HepG2 (cell line): Measurements from ENCODE around the gene RHOBTB3. TPM values are rescaled to one million over a fixed set of nuclear protein-coding genes. Genes with fewer than 3 reads are reported as not detected.
A peak's percentile ranks its signal among the peaks of the same experiment; 100 is the strongest.

Experiments
- CC2D1A ChIP-seq: sonication (generic); formaldehyde crosslinking; IDR thresholded peaks from 2 replicates; pipeline ENCODE4 v1.8.1; 2023; ENCODE audit warnings: mild to moderate bottlenecking, missing genetic modification reagents
- EEA1 ChIP-seq: sonication (generic); formaldehyde crosslinking; IDR thresholded peaks from 2 replicates; pipeline ENCODE4 v1.5.1; 2020; ENCODE audit warnings: mild to moderate bottlenecking, missing genetic modification reagents, borderline replicate concordance
- EP300 ChIP-seq, 3 experiments: sonication (generic) in 1 of 3; formaldehyde crosslinking in 1 of 3; IDR thresholded peaks; 2 replicates each; pipeline versions ENCODE4 v1.5.1 to v1.6.1; 2011 to 2020; ENCODE audit warnings: low read depth in 2 of 3, low read length in 2 of 3, borderline replicate concordance in 1 of 3, improper control_type of control experiment in 1 of 3, mild to moderate bottlenecking in 1 of 3, missing genetic modification reagents in 1 of 3, moderate library complexity in 1 of 3
- HMG20A ChIP-seq: IDR thresholded peaks from 2 replicates; pipeline ENCODE4 v1.6.1; 2016; ENCODE audit warnings: borderline replicate concordance
- HNRNPH1 ChIP-seq: fragments of 200-400 bp; formaldehyde crosslinking; optimal IDR thresholded peaks from 2 replicates; pipeline ENCODE3; 2017; ENCODE audit warnings: mild to moderate bottlenecking, low read depth, low read length
- MIER2 ChIP-seq: IDR thresholded peaks from 2 replicates; pipeline ENCODE4 v1.6.1; 2016; ENCODE audit warnings: missing biosample characterization, missing genetic modification reagents
- MTA3 ChIP-seq: sonication (generic); formaldehyde crosslinking; IDR thresholded peaks from 2 replicates; pipeline ENCODE4 v1.4.0; 2020; ENCODE audit warnings: missing genetic modification reagents
- NFYC ChIP-seq: IDR thresholded peaks from 2 replicates; pipeline ENCODE4 v1.6.1; 2016; ENCODE audit warnings: missing genetic modification reagents, missing compliant biosample characterization
- NR2C2 ChIP-seq: sonication (generic); formaldehyde crosslinking; IDR thresholded peaks from 2 replicates; pipeline ENCODE4 v1.4.0; 2020; ENCODE audit warnings: missing genetic modification reagents, mild to moderate bottlenecking, moderate library complexity, borderline replicate concordance
- RXRB ChIP-seq: IDR thresholded peaks from 2 replicates; pipeline ENCODE4 v1.6.1; 2016; ENCODE audit warnings: borderline replicate concordance, missing genetic modification reagents, missing compliant biosample characterization
- ZBTB1 ChIP-seq: sonication (generic); formaldehyde crosslinking; IDR thresholded peaks from 2 replicates; pipeline ENCODE4 v1.4.0; 2020; ENCODE audit warnings: missing genetic modification reagents, borderline replicate concordance
- ZFYVE20 ChIP-seq: sonication (generic); formaldehyde crosslinking; IDR thresholded peaks from 2 replicates; pipeline ENCODE4 v1.8.0; 2023; ENCODE audit warnings: low read depth, mild to moderate bottlenecking, moderate library complexity, missing genetic modification reagents, borderline replicate concordance
- ZNF431 ChIP-seq: sonication (generic); formaldehyde crosslinking; IDR thresholded peaks from 2 replicates; pipeline ENCODE4 v1.9.0; 2022; ENCODE audit warnings: missing genetic modification reagents, low read depth, mild to moderate bottlenecking, borderline replicate concordance
- ZNF569 ChIP-seq: sonication (generic); formaldehyde crosslinking; IDR thresholded peaks from 2 replicates; pipeline ENCODE4 v1.5.0; 2020; ENCODE audit warnings: mild to moderate bottlenecking, missing genetic modification reagents, moderate library complexity, borderline replicate concordance
- ZNF605 ChIP-seq: sonication (generic); formaldehyde crosslinking; IDR thresholded peaks from 2 replicates; pipeline ENCODE4 v1.8.0; 2022; ENCODE audit warnings: mild to moderate bottlenecking, missing genetic modification reagents
- ZNF629 ChIP-seq: sonication (generic); formaldehyde crosslinking; conservative IDR thresholded peaks from 2 replicates; pipeline ENCODE4 v1.5.0; 2020; ENCODE audit warnings: missing genetic modification reagents
- polyA plus RNA-seq, 8 experiments: library from polyadenylated mRNA; depleted of rRNA in 3 of 8; stranded (reverse) in 7 of 8; unstranded in 1 of 8; fragments of >200 nt; fragmentation: Illumina TruSeq in 4 of 8; extraction: Trizol in 4 of 8; gene quantifications; 2 replicates each; pipeline versions ENCODE4 v1.2.1 to v1.2.3, GENCODE V29; 2011 to 2016; ENCODE audit warnings: low read depth in 4 of 8, missing spikeins in 1 of 8, mixed read lengths in 1 of 8; ENCODE audit not compliant: insufficient read depth in 1 of 8
- total RNA-seq, 5 experiments: library from RNA; depleted of rRNA; stranded (reverse); fragments of >200 nt; fragmentation: Illumina TruSeq; extraction: Trizol; gene quantifications; 2 replicates each; pipeline ENCODE4 v1.2.3, GENCODE V29; 2016; ENCODE audit warnings: low read depth in 1 of 5
- TF ChIP-seq, protein P1 (sequence below): IDR thresholded peaks from 2 replicates; pipeline ENCODE4 v1.4.0; 2020; ENCODE audit warnings: mild to moderate bottlenecking, missing genetic modification reagents
- TF ChIP-seq, protein P2 (sequence below), 2 experiments: sonication (generic) in 1 of 2; formaldehyde crosslinking in 1 of 2; IDR thresholded peaks; 2 replicates each; pipeline versions ENCODE4 v1.4.0 to v1.6.1; 2016 to 2020; ENCODE audit warnings: borderline replicate concordance in 1 of 2, low read depth in 1 of 2, mild to moderate bottlenecking in 1 of 2, missing genetic modification reagents in 1 of 2
- TF ChIP-seq, protein P3 (sequence below): sonication (generic); formaldehyde crosslinking; IDR thresholded peaks from 2 replicates; pipeline ENCODE4 v1.5.0; 2020; ENCODE audit warnings: missing genetic modification reagents

The RHOBTB3 gene
- total and polyA plus RNA-seq, 2 of the 13 experiments (the other 11 are each of a cell fraction or from before 2014, with no cell fraction given) = 31.6 to 35.4 TPM

DNA sequence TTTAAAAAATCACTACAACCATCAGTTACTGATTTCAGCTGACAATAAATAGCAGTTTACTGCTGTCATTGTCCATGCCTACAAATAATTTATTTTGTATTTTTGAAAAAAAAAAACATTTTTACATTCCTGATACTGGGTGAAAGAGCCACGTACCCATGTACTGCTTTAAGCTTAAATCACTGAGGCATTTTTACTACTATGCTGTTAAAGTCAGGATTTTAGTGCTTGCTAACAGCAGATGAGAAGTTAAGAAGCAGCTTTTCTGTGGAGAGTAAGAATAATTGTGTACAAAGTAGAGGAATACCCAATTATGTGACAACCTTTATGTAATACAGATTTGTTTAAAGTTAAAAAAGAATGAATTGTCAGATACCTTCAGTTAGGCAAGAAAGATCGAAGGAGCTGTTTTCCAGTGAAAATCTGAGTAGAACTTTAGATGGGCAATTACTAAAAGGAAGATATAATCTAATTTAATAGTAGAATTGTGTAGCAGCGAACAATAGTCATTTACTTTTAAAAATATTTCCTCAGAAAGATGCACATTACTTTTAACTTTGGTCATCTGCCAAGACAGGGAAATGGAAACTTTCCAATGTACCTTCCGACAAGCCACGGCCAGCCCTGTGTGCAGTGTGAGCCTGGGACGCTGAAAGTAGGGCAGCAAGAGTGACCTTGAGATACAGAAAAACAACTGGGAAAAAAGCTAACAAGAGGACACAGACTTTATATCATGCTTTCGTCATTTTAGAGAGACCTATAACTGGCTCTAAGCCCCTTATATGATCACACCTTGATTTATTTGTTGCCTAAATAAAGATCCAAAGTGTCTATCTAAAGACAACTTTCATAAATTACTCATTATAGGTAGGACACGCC, 39.9 kb downstream of the RHOBTB3 start (continued):
- TF ChIP-seq, protein P1, sequence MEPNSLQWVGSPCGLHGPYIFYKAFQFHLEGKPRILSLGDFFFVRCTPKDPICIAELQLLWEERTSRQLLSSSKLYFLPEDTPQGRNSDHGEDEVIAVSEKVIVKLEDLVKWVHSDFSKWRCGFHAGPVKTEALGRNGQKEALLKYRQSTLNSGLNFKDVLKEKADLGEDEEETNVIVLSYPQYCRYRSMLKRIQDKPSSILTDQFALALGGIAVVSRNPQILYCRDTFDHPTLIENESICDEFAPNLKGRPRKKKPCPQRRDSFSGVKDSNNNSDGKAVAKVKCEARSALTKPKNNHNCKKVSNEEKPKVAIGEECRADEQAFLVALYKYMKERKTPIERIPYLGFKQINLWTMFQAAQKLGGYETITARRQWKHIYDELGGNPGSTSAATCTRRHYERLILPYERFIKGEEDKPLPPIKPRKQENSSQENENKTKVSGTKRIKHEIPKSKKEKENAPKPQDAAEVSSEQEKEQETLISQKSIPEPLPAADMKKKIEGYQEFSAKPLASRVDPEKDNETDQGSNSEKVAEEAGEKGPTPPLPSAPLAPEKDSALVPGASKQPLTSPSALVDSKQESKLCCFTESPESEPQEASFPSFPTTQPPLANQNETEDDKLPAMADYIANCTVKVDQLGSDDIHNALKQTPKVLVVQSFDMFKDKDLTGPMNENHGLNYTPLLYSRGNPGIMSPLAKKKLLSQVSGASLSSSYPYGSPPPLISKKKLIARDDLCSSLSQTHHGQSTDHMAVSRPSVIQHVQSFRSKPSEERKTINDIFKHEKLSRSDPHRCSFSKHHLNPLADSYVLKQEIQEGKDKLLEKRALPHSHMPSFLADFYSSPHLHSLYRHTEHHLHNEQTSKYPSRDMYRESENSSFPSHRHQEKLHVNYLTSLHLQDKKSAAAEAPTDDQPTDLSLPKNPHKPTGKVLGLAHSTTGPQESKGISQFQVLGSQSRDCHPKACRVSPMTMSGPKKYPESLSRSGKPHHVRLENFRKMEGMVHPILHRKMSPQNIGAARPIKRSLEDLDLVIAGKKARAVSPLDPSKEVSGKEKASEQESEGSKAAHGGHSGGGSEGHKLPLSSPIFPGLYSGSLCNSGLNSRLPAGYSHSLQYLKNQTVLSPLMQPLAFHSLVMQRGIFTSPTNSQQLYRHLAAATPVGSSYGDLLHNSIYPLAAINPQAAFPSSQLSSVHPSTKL = peak; percentile 86
- TF ChIP-seq ZNF431 (CRISPR knock-in tag) = no peak
- TF ChIP-seq EEA1 (CRISPR knock-in tag) = no peak
- TF ChIP-seq ZFYVE20 (CRISPR knock-in tag) = no peak
- no peak for TF ChIP-seq MIER2 (CRISPR knock-in tag)
- no peak for TF ChIP-seq CC2D1A (CRISPR knock-in tag)
- no peak for TF ChIP-seq MTA3
- TF ChIP-seq ZNF605 (CRISPR knock-in tag) = no peak
- peak; percentile 39; the same call in 1 of the 2 replicates for TF ChIP-seq RXRB (CRISPR knock-in tag)
- no peak for TF ChIP-seq ZNF569 (CRISPR knock-in tag)
- peak; percentile 48; the same call in 1 of the 2 replicates for TF ChIP-seq HMG20A (CRISPR knock-in tag)
- no peak for TF ChIP-seq ZNF629 (CRISPR knock-in tag)
- TF ChIP-seq ZBTB1 (CRISPR knock-in tag) = no peak
- TF ChIP-seq, protein P2, sequence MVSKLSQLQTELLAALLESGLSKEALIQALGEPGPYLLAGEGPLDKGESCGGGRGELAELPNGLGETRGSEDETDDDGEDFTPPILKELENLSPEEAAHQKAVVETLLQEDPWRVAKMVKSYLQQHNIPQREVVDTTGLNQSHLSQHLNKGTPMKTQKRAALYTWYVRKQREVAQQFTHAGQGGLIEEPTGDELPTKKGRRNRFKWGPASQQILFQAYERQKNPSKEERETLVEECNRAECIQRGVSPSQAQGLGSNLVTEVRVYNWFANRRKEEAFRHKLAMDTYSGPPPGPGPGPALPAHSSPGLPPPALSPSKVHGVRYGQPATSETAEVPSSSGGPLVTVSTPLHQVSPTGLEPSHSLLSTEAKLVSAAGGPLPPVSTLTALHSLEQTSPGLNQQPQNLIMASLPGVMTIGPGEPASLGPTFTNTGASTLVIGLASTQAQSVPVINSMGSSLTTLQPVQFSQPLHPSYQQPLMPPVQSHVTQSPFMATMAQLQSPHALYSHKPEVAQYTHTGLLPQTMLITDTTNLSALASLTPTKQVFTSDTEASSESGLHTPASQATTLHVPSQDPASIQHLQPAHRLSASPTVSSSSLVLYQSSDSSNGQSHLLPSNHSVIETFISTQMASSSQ (IDR thresholded peaks at IDR 0.05; ENCODE audit: low read depth) = no peak
- TF ChIP-seq, protein P2 (CRISPR knock-in tag; IDR thresholded peaks at IDR 0.05; ENCODE audit: borderline replicate concordance) = no peak
- TF ChIP-seq HNRNPH1 = no peak
- TF ChIP-seq, protein P3, sequence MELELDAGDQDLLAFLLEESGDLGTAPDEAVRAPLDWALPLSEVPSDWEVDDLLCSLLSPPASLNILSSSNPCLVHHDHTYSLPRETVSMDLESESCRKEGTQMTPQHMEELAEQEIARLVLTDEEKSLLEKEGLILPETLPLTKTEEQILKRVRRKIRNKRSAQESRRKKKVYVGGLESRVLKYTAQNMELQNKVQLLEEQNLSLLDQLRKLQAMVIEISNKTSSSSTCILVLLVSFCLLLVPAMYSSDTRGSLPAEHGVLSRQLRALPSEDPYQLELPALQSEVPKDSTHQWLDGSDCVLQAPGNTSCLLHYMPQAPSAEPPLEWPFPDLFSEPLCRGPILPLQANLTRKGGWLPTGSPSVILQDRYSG (CRISPR knock-in tag) = no peak
- no peak for TF ChIP-seq NR2C2 (CRISPR knock-in tag)
- TF ChIP-seq EP300 (IDR thresholded peaks at IDR 0.05; ENCODE audit: low read depth in 2 of 2, low read length in 2 of 2) = no peak; a peak in 1 of 4 replicates
- TF ChIP-seq EP300 (CRISPR knock-in tag; IDR thresholded peaks at IDR 0.05; ENCODE audit: borderline replicate concordance) = no peak
- TF ChIP-seq NFYC (CRISPR knock-in tag) = no peak
